ENCODE data around the gene LY6G6C.

Gene LY6G6C

DNA sequence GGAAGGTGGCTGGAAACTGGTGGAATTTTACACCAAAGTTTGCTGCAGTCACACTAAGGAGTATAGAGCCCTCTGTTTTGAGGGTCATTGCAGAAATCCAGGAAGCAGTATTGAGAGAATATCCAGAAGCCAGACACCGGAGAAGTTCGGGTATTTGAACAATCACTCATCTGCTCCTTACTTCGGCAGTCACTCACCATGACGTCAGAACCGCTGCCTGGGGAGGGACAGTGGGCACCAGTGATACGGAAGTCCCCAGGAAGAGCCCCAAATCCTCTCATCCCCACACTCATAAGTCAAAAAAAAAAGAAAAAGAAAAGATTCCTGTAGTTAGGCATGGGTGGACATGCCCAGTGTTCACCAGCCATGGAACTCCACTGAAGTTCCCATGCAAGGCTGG, 44.6 kb downstream of the LY6G6C start:
- peaks cover 3% of the 10 kb centered on the region for H3K36me3 ChIP-seq (ENCODE audit: control insufficient read depth, insufficient read depth, low read length)
- no peaks in the 10 kb centered on the region for H3K4me1 ChIP-seq (ENCODE audit: control insufficient read depth, insufficient read depth, low read length)
- no peak for DNase-seq (ENCODE audit: low read depth, low spot score)
- H3K27me3 ChIP-seq (ENCODE audit: control insufficient read depth, insufficient read depth, low read length), result peaks cover 2% of the 10 kb centered on the region; the same call in 1 of the 2 replicates
- no peak overlapping the region for H3K4me3 ChIP-seq (ENCODE audit: low read length)
- H3K9me3 ChIP-seq (ENCODE audit: control insufficient read depth, insufficient read depth, low read length), result no peaks in the 10 kb centered on the region
- H3K27ac ChIP-seq (ENCODE audit: low read length), result no peak overlapping the region
- WGBS (ENCODE audit: insufficient coverage, insufficient read length), result no CpG with 5 or more reads among the region's 6 CpGs

DNA sequence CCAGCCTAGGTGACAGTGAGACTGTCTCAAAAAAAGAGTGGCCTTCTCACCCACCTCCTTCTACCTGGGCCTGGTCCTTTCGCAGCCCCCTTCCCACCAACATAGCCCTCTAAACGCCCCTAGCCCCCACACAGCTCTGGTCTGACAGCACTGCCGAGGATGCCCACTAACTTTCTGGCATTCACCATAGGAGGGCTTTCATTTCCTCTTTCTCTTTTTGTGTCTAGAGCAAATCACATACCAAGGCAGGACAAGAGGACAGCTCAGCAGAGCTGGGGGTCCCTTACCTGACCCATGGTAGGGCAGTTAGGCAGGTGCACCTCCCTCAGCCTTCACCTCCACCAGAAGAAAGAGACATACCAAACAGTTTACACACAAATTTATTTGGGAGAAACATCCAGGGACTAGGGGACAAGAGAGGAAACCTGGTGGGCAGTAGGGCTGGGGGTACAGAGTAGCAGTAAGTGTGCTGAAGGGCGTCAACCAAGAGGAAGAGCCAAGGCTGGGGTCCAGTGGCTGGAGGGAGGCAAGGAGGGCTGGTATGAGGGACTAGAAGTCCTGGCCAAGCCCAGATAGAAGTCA, 45.1 kb downstream of the LY6G6C start:
- 0 out of 2 replicates have a peak, but pooled peaks cover under 1% of the 10 kb centered on the region for H3K27me3 ChIP-seq (ENCODE audit: control insufficient read depth, insufficient read depth, low read length)
- no peak for DNase-seq (ENCODE audit: low read depth, low spot score)
- H3K27ac ChIP-seq (ENCODE audit: low read length), result no peak overlapping the region
- H3K4me1 ChIP-seq (ENCODE audit: control insufficient read depth, insufficient read depth, low read length), result no peaks in the 10 kb centered on the region
- H3K36me3 ChIP-seq (ENCODE audit: control insufficient read depth, insufficient read depth, low read length), result peaks cover 6% of the 10 kb centered on the region
- no CpG with 5 or more reads among the region's 4 CpGs for WGBS (ENCODE audit: insufficient coverage, insufficient read length)
- H3K4me3 ChIP-seq (ENCODE audit: low read length), result no peak overlapping the region
- H3K9me3 ChIP-seq (ENCODE audit: control insufficient read depth, insufficient read depth, low read length), result no peaks in the 10 kb centered on the region

DNA sequence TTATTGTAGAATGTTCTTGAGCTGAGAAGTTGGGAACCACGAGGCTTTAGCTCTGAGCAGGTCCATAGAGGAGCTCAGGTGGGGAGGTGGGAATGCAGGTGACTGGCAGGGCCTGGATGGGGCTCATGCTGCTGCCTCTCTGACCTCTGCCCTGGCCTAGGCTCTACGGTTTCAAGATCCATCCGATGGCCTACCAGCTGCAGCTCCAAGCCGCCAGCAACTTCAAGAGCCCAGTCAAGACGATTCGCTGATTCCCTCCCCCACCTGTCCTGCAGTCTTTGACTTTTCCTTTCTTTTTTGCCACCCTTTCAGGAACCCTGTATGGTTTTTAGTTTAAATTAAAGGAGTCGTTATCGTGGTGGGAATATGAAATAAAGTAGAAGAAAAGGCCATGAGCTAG, 51.9 kb downstream of the LY6G6C start, which contains the start of gene LY6G5B:
LY6G5B (plus strand) TSS at position 301 of the 400 bp plus-strand sequence. CDS start 975 bp downstream, outside the sequence.
- no peak within 1 kb of the TSS for H3K4me3 ChIP-seq (ENCODE audit: low read length)
- no peak within 1 kb of the TSS for H3K27ac ChIP-seq (ENCODE audit: low read length)
- H3K9me3 ChIP-seq (ENCODE audit: control insufficient read depth, insufficient read depth, low read length), result no peaks in the 10 kb centered on the region
- peaks cover 35% of the 10 kb centered on the region for H3K36me3 ChIP-seq (ENCODE audit: control insufficient read depth, insufficient read depth, low read length)
- no peaks in the 10 kb centered on the region for H3K27me3 ChIP-seq (ENCODE audit: control insufficient read depth, insufficient read depth, low read length)
- 100% methylated on average over 2 of the region's 8 CpGs for WGBS (ENCODE audit: insufficient coverage, insufficient read length)
- DNase-seq (ENCODE audit: low read depth, low spot score), result no peak
- H3K4me1 ChIP-seq (ENCODE audit: control insufficient read depth, insufficient read depth, low read length), result peaks cover 2% of the 10 kb centered on the region; the same call in 1 of the 2 replicates
